HCT116 (cell line): ENCODE results near the gene C4orf54. TPM values are rescaled to one million over a fixed set of nuclear protein-coding genes. Genes with fewer than 3 reads are reported as not detected.

ENCODE experiments used
- ATAC-seq: fragments of 200-7000 bp; cut with Tn5 transposase; 2 replicates; pipeline ENCODE4 v1.9.1; 2020; ENCODE audit warnings: mild to moderate bottlenecking, moderate library complexity
- BruUV-seq: library from RNA; stranded (reverse); fragments of 400-500 nt; replicated peaks from 2 replicates; lab custom pipeline; 2021; lab: Mats Ljungman, UMichigan
- CTCF ChIA-PET: fragments of 300-600 bp; sonication (Branson Sonifier 250); formaldehyde crosslinking; loops from one replicate; lab custom pipeline; 2021; ENCODE audit warnings: antibody characterized with exemption; lab: Charles Lee
- POLR2A ChIA-PET: fragments of 300-600, 350-600 bp; sonication (Branson Sonifier 250); formaldehyde crosslinking; loops from one replicate; lab custom pipeline; 2021; ENCODE audit warnings: antibody characterized with exemption; lab: Charles Lee
- RAD21 ChIA-PET, 2 experiments: fragments of 300-600 bp; sonication (Branson Sonifier 250); formaldehyde crosslinking; loops; one replicate each; lab custom pipeline; 2023; ENCODE audit warnings: low total read pairs in 2 of 2; ENCODE audit not compliant: uncharacterized antibody in 2 of 2, unreplicated experiment in 2 of 2, low non-redundant PET in 1 of 2; lab: Charles Lee
- DNase-seq: peaks from one replicate; pipeline ENCODE4 v3.0.0-alpha.2; 2010; ENCODE audit warnings: low read depth, low spot score
- H2AFZ ChIP-seq: fragments of 200-600 bp; shearing (Covaris generic), sonication (generic); 2 replicates; pipeline ENCODE4 v1.6.1; 2017; ENCODE audit warnings: low read depth, mixed run types, mixed read lengths, antibody characterized with exemption, low read length; ENCODE audit not compliant: poor library complexity, severe bottlenecking
- H3K27ac ChIP-seq: 2 replicates; pipeline ENCODE4 v1.5.1; 2012; ENCODE audit warnings: low read depth, low read length
- H3K27me3 ChIP-seq: fragments of 200-600 bp; sonication (generic); 2 replicates; pipeline ENCODE4 v1.6.1; 2016; ENCODE audit warnings: mixed run types, low read length, mixed read lengths; ENCODE audit not compliant: insufficient read depth
- H3K36me3 ChIP-seq, 2 experiments: fragments of 200-500 bp in 1 of 2; fragments of 200-600 bp in 1 of 2; sonication (Bioruptor generic) in 1 of 2; sonication (generic) in 1 of 2; 2 replicates each; pipeline versions ENCODE4 v1.5.1 to v1.6.1; 2014 to 2016; ENCODE audit warnings: low read length in 2 of 2, inconsistent platforms in 1 of 2, mixed read lengths in 1 of 2, mixed run types in 1 of 2; ENCODE audit not compliant: insufficient read depth in 2 of 2, control insufficient read depth in 1 of 2
- H3K4me1 ChIP-seq, 2 experiments: fragments of 200-600 bp in 1 of 2; sonication (generic) in 1 of 2; 2 replicates each; pipeline versions ENCODE4 v1.5.1 to v1.6.1; 2012 to 2017; ENCODE audit warnings: low read length in 2 of 2, inconsistent platforms in 1 of 2, mild to moderate bottlenecking in 1 of 2, mixed read lengths in 1 of 2, mixed run types in 1 of 2, moderate library complexity in 1 of 2; ENCODE audit not compliant: insufficient read depth in 2 of 2, control insufficient read depth in 1 of 2
- H3K4me2 ChIP-seq: fragments of 200-600 bp; sonication (generic); 2 replicates; pipeline ENCODE4 v1.6.1; 2017; ENCODE audit warnings: mixed run types, low read length, mixed read lengths
- H3K4me3 ChIP-seq, 2 experiments: fragments of 200-600 bp in 1 of 2; sonication (generic) in 1 of 2; replicated peaks in 1 of 2; 2 replicates each; pipeline ENCODE4 v1.5.1; 2011 to 2016; ENCODE audit warnings: low read length in 2 of 2, control low read depth in 1 of 2, low read depth in 1 of 2, mild to moderate bottlenecking in 1 of 2, mixed read lengths in 1 of 2, mixed run types in 1 of 2
- H3K79me2 ChIP-seq: fragments of 200-600 bp; sonication (generic); 2 replicates; pipeline ENCODE4 v1.6.1; 2017; ENCODE audit warnings: mild to moderate bottlenecking, mixed run types, low read length, moderate library complexity, mixed read lengths; ENCODE audit not compliant: insufficient read depth
- H3K9ac ChIP-seq: fragments of 200-600 bp; sonication (generic); 2 replicates; pipeline ENCODE4 v1.6.1; 2016; ENCODE audit warnings: low read length, mixed read lengths
- H3K9me2 ChIP-seq: fragments of 200-600 bp; sonication (generic), shearing (Covaris generic); 2 replicates; pipeline ENCODE4 v1.6.1; 2017; ENCODE audit warnings: mixed run types, mild to moderate bottlenecking, moderate library complexity; ENCODE audit not compliant: insufficient read depth
- H3K9me3 ChIP-seq, 2 experiments: fragments of 200-500 bp in 1 of 2; fragments of 200-600 bp in 1 of 2; sonication (Bioruptor generic) in 1 of 2; sonication (generic) in 1 of 2; 2 replicates each; pipeline ENCODE4 v1.6.1; 2014 to 2017; ENCODE audit warnings: low read length in 2 of 2, mixed read lengths in 2 of 2, inconsistent platforms in 1 of 2, low read depth in 1 of 2, mild to moderate bottlenecking in 1 of 2, mixed run types in 1 of 2, moderate library complexity in 1 of 2; ENCODE audit not compliant: control insufficient read depth in 1 of 2, insufficient read depth in 1 of 2
- H4K20me1 ChIP-seq: fragments of 200-600 bp; sonication (generic), shearing (Covaris generic); 2 replicates; pipeline ENCODE4 v1.6.1; 2017; ENCODE audit warnings: mixed run types, mild to moderate bottlenecking, moderate library complexity; ENCODE audit not compliant: insufficient read depth
- ELF1 ChIP-seq: IDR thresholded peaks from 2 replicates; pipeline ENCODE4 v1.6.1; 2012; ENCODE audit warnings: low read depth, borderline replicate concordance
- EZH2 ChIP-seq: fragments of 200-600 bp; sonication (generic); IDR thresholded peaks from 2 replicates; pipeline ENCODE4 v1.6.1; 2017; ENCODE audit warnings: antibody characterized with exemption, mixed run types
- POLR2A ChIP-seq: IDR thresholded peaks from 2 replicates; pipeline ENCODE4 v1.7.0; 2011; ENCODE audit warnings: borderline replicate concordance; ENCODE audit not compliant: insufficient read depth, insufficient read length; ENCODE audit errors: extremely low read depth
- POLR2AphosphoS5 ChIP-seq: IDR thresholded peaks from 2 replicates; pipeline ENCODE4 v1.6.1; 2011; ENCODE audit warnings: mild to moderate bottlenecking, low read depth, low read length, moderate library complexity
- RAD21 ChIP-seq: IDR thresholded peaks from 2 replicates; pipeline ENCODE4 v1.6.1; 2012; ENCODE audit warnings: low read depth, mild to moderate bottlenecking
- SIN3A ChIP-seq: IDR thresholded peaks from 2 replicates; pipeline ENCODE4 v1.6.1; 2012; ENCODE audit warnings: low read depth
- SP1 ChIP-seq: IDR thresholded peaks from 2 replicates; pipeline ENCODE4 v1.6.1; 2012; ENCODE audit warnings: low read depth
- TCF7L2 ChIP-seq: IDR thresholded peaks from 2 replicates; pipeline ENCODE4 v1.7.0; 2011; ENCODE audit warnings: borderline replicate concordance, inconsistent platforms; ENCODE audit not compliant: insufficient read depth, insufficient read length; ENCODE audit errors: extremely low read depth
- YY1 ChIP-seq: IDR thresholded peaks from 2 replicates; pipeline ENCODE4 v1.6.1; 2011; ENCODE audit warnings: low read length, low read depth, moderate library complexity, mild to moderate bottlenecking; ENCODE audit not compliant: insufficient replicate concordance; ENCODE audit errors: extremely low read depth
- ZFX ChIP-seq: fragments of 450-650 bp; IDR thresholded peaks from 2 replicates; pipeline ENCODE4 v1.6.1; 2017
- intact Hi-C: fragments of 100-400 bp; cut with micrococcal nuclease; formaldehyde crosslinking; loops from 2 replicates; pipeline ENCODE4 v1.10.0; 2022
- total RNA-seq: library from RNA; stranded (reverse); gene quantifications from one replicate; pipeline ENCODE4 v1.2.1, GENCODE V29; 2021; ENCODE audit not compliant: unreplicated experiment
- TF ChIP-seq, protein P1 (sequence below): IDR thresholded peaks from 2 replicates; pipeline ENCODE4 v1.6.1; 2012
- TF ChIP-seq, protein P2 (sequence below): IDR thresholded peaks from 2 replicates; pipeline ENCODE4 v1.6.1; 2012; ENCODE audit warnings: low read depth
- TF ChIP-seq, protein P3 (sequence below): IDR thresholded peaks from 2 replicates; pipeline ENCODE4 v1.6.1; 2012

The C4orf54 gene
- total RNA-seq, 1 experiment from 2014 or later: not detected

DNA sequence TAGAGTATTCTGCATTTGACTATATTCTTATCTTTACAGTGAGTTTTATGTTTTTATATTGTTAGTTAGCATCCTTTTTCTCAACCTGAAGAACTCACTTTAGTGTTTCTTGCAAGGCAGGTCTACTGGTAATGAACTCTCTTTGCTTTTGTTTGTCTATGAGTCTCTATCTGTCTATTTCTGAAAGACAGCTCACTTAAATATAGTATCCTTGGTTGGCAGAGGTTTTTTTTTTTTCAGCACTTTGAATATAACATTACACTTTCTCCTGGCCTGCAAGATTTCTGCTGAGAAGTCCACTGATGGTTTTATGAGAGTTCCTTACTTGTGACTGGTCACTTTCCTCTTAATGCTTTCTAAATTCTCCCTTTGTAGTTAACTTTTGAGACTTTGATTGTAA, 32.8 kb upstream of the C4orf54 start:
- BruUV-seq: no TSS peak

More for the DNA sequence above, 32.8 kb upstream of the C4orf54 start:
- intact Hi-C loops: no loop called here
- H3K36me3 ChIP-seq: no peaks in the 10 kb centered on the region
- H2AFZ ChIP-seq: no peak overlapping the region
- no peaks in the 10 kb centered on the region for H4K20me1 ChIP-seq
- H3K9ac ChIP-seq: no peak overlapping the region
- H3K9me2 ChIP-seq: no peaks in the 10 kb centered on the region
- TF ChIP-seq, protein P1, sequence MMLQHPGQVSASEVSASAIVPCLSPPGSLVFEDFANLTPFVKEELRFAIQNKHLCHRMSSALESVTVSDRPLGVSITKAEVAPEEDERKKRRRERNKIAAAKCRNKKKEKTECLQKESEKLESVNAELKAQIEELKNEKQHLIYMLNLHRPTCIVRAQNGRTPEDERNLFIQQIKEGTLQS: no peak
- TF ChIP-seq RAD21 (no peak), ZFX (no peak), SP1 (no peak), YY1 (no peak), POLR2AphosphoS5 (no peak), EZH2 (no peak), SIN3A (no peak), ELF1 (no peak), POLR2A (no peak), TCF7L2 (no peak)
- TF ChIP-seq, protein P2, sequence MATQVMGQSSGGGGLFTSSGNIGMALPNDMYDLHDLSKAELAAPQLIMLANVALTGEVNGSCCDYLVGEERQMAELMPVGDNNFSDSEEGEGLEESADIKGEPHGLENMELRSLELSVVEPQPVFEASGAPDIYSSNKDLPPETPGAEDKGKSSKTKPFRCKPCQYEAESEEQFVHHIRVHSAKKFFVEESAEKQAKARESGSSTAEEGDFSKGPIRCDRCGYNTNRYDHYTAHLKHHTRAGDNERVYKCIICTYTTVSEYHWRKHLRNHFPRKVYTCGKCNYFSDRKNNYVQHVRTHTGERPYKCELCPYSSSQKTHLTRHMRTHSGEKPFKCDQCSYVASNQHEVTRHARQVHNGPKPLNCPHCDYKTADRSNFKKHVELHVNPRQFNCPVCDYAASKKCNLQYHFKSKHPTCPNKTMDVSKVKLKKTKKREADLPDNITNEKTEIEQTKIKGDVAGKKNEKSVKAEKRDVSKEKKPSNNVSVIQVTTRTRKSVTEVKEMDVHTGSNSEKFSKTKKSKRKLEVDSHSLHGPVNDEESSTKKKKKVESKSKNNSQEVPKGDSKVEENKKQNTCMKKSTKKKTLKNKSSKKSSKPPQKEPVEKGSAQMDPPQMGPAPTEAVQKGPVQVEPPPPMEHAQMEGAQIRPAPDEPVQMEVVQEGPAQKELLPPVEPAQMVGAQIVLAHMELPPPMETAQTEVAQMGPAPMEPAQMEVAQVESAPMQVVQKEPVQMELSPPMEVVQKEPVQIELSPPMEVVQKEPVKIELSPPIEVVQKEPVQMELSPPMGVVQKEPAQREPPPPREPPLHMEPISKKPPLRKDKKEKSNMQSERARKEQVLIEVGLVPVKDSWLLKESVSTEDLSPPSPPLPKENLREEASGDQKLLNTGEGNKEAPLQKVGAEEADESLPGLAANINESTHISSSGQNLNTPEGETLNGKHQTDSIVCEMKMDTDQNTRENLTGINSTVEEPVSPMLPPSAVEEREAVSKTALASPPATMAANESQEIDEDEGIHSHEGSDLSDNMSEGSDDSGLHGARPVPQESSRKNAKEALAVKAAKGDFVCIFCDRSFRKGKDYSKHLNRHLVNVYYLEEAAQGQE: no peak
- TF ChIP-seq, protein P3, sequence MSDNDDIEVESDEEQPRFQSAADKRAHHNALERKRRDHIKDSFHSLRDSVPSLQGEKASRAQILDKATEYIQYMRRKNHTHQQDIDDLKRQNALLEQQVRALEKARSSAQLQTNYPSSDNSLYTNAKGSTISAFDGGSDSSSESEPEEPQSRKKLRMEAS: no peak
- TF ChIP-seq, all 23 proteins: peak for 0
- CTCF ChIA-PET: no interaction called here
- Histone ChIP-seq H3K4me1 (no peaks in the 10 kb centered on the region), H3K4me2 (no peak overlapping the region), H3K9me3 (no peaks in the 10 kb centered on the region), H3K27me3 (no peaks in the 10 kb centered on the region), H3K4me3 (no peak overlapping the region), H3K79me2 (no peaks in the 10 kb centered on the region), H3K27ac (no peak overlapping the region)
- ATAC-seq (no peak), DNase-seq (no peak)
- RAD21 ChIA-PET: no interaction called here
- POLR2A ChIA-PET: no interaction called here
